Liver (tissue), 9 donors: Measurements from ENCODE around the gene CDC5L. TPM values are rescaled to one million over a fixed set of nuclear protein-coding genes. Genes with fewer than 3 reads are reported as not detected.

Source experiments
- DNase-seq: peaks from one replicate; pipeline ENCODE4 v3.0.0-alpha.2; 2017; ENCODE audit warnings: low spot score
- H3K27ac ChIP-seq, 2 donors: one replicate each; pipeline ENCODE4 v1.7.0; 2013; ENCODE audit warnings: inconsistent platforms in 2 of 2, low read length in 2 of 2, control low read depth in 1 of 2, low read depth in 1 of 2, mild to moderate bottlenecking in 1 of 2
- H3K27me3 ChIP-seq, 4 donors: one replicate each; pipeline versions ENCODE4 v1.6.1 to v1.7.0; 2013; ENCODE audit warnings: low read length in 3 of 4, inconsistent platforms in 1 of 4, mild to moderate bottlenecking in 1 of 4, moderate library complexity in 1 of 4; ENCODE audit not compliant: control insufficient read depth in 4 of 4, insufficient read depth in 4 of 4
- H3K36me3 ChIP-seq, 4 donors: one replicate each; pipeline versions ENCODE4 v1.6.1 to v1.7.0; 2013; ENCODE audit warnings: low read length in 3 of 4, mild to moderate bottlenecking in 3 of 4, low read depth in 1 of 4, moderate library complexity in 1 of 4; ENCODE audit not compliant: control insufficient read depth in 4 of 4, insufficient read depth in 3 of 4
- H3K4me1 ChIP-seq, 4 donors: one replicate each; pipeline versions ENCODE4 v1.6.1 to v1.7.0; 2013; ENCODE audit warnings: low read length in 3 of 4, mild to moderate bottlenecking in 3 of 4, moderate library complexity in 1 of 4; ENCODE audit not compliant: control insufficient read depth in 4 of 4, insufficient read depth in 4 of 4
- H3K4me3 ChIP-seq, 3 donors: one replicate each; pipeline versions ENCODE4 v1.6.1 to v1.7.0; 2013; ENCODE audit warnings: low read length in 3 of 3, control low read depth in 1 of 3, low read depth in 1 of 3, mild to moderate bottlenecking in 1 of 3
- H3K9ac ChIP-seq, 2 donors: one replicate each; pipeline ENCODE4 v1.7.0; 2013; ENCODE audit warnings: low read length in 2 of 2, mild to moderate bottlenecking in 2 of 2, moderate library complexity in 2 of 2, control low read depth in 1 of 2, low read depth in 1 of 2
- H3K9me3 ChIP-seq, 4 donors: one replicate each; pipeline versions ENCODE4 v1.6.1 to v1.7.0; 2013; ENCODE audit warnings: low read length in 3 of 4; ENCODE audit not compliant: control insufficient read depth in 4 of 4
- CTCF ChIP-seq: fragments of 150-350 bp; IDR thresholded peaks from 2 replicates; pipeline ENCODE4 v1.5.1; 2017; ENCODE audit warnings: improper control_type of control experiment, low read depth, low read length; ENCODE audit not compliant: missing input control
- EGR1 ChIP-seq, 2 donors: IDR thresholded peaks; 2 replicates each; pipeline ENCODE4 v1.6.1; 2016 to 2018; ENCODE audit warnings: antibody characterized with exemption in 2 of 2, low read depth in 2 of 2
- FOXA1 ChIP-seq: IDR thresholded peaks from 2 replicates; pipeline ENCODE4 v1.6.1; 2016; ENCODE audit warnings: antibody characterized with exemption
- FOXA2 ChIP-seq: IDR thresholded peaks from 2 replicates; pipeline ENCODE4 v1.6.1; 2016; ENCODE audit warnings: antibody characterized with exemption
- GABPA ChIP-seq, 2 donors: IDR thresholded peaks in 1 of 2; conservative IDR thresholded peaks in 1 of 2; 2 replicates each; pipeline ENCODE4 v1.6.1; 2016; ENCODE audit warnings: antibody characterized with exemption in 2 of 2, mild to moderate bottlenecking in 1 of 2, moderate library complexity in 1 of 2
- HNF4A ChIP-seq, 2 donors: conservative IDR thresholded peaks; 2 replicates each; pipeline ENCODE4 v1.6.1; 2016; ENCODE audit warnings: antibody characterized with exemption in 2 of 2, mild to moderate bottlenecking in 2 of 2
- HNF4G ChIP-seq: IDR thresholded peaks from 2 replicates; pipeline ENCODE4 v1.6.1; 2016; ENCODE audit warnings: antibody characterized with exemption
- JUND ChIP-seq, 2 donors: IDR thresholded peaks; 2 replicates each; pipeline ENCODE4 v1.6.1; 2016; ENCODE audit warnings: antibody characterized with exemption in 2 of 2
- MAX ChIP-seq: IDR thresholded peaks from 2 replicates; pipeline ENCODE4 v1.6.1; 2016; ENCODE audit warnings: antibody characterized with exemption
- NR2F2 ChIP-seq: IDR thresholded peaks from 2 replicates; pipeline ENCODE4 v1.6.1; 2016; ENCODE audit warnings: antibody characterized with exemption
- RXRA ChIP-seq, 2 donors: IDR thresholded peaks; 2 replicates each; pipeline ENCODE4 v1.6.1; 2017 to 2018; ENCODE audit warnings: antibody characterized with exemption in 2 of 2, mild to moderate bottlenecking in 1 of 2
- SP1 ChIP-seq: IDR thresholded peaks from 2 replicates; pipeline ENCODE4 v1.6.1; 2018; ENCODE audit warnings: antibody characterized with exemption, mild to moderate bottlenecking
- TAF1 ChIP-seq: conservative IDR thresholded peaks from 2 replicates; pipeline ENCODE4 v1.6.1; 2016; ENCODE audit warnings: antibody characterized with exemption, mild to moderate bottlenecking
- YY1 ChIP-seq: IDR thresholded peaks from 2 replicates; pipeline ENCODE4 v1.6.1; 2016; ENCODE audit warnings: antibody characterized with exemption, mild to moderate bottlenecking
- WGBS: extraction: QIAGEN DNeasy Blood & Tissue Kit; methylation state at CpG from one replicate; pipeline ENCODE4 v1.1.7; 2013; 5-methylcytosine and 5-hydroxymethylcytosine counted together
- polyA plus RNA-seq, 2 donors: library from polyadenylated mRNA; stranded (reverse) in 1 of 2; unstranded in 1 of 2; fragments of 200-250 nt in 1 of 2; fragments of >200 nt in 1 of 2; fragmentation: Nextera tagmentation in 1 of 2; extraction: Ambion mirVana in 1 of 2; gene quantifications; one replicate each; pipeline versions ENCODE4 v1.2.1 to v1.2.3, GENCODE V29; 2013 to 2015
- total RNA-seq, 2 donors: library from RNA; depleted of rRNA; stranded (reverse); fragments of >200 nt; gene quantifications; one replicate each; pipeline ENCODE4 v1.2.3, GENCODE V29; 2014
- TF ChIP-seq, protein P1 (sequence below): IDR thresholded peaks from 2 replicates; pipeline ENCODE4 v1.6.1; 2016; ENCODE audit warnings: antibody characterized with exemption, mild to moderate bottlenecking
- TF ChIP-seq, protein P2 (sequence below): IDR thresholded peaks from 2 replicates; pipeline ENCODE4 v1.6.1; 2016; ENCODE audit warnings: antibody characterized with exemption
- TF ChIP-seq, protein P3 (sequence below): IDR thresholded peaks from 2 replicates; pipeline ENCODE4 v1.6.1; 2016; ENCODE audit warnings: antibody characterized with exemption
- donor health status: healthy.
- donor health status: healthy.
- donor health status: healthy.
- donor health status: healthy.
- donor health status: healthy.

The CDC5L gene
- total and polyA plus RNA-seq, 4 donors = 5.4 to 12.3 (median 11.0) TPM

- Histone ChIP-seq H3K9ac (peak overlapping the region in 1 of 2 donors; percentile 89), H3K27me3 (no peaks in the 10 kb centered on the region), H3K27ac (no peak overlapping the region), H3K36me3 (peaks cover 0 to 24% (median 19%) of the 10 kb centered on the region in 4 donors), H3K9me3 (no peaks in the 10 kb centered on the region), H3K4me1 (peaks cover 0 to 37% (median 30%) of the 10 kb centered on the region in 4 donors), H3K4me3 (peak overlapping the region in 2 of 3 donors; percentile 61 to 95)
- 64% methylated on average over 5 of the region's 5 CpGs for WGBS
- no peak for TF ChIP-seq TAF1
- no peak for TF ChIP-seq NR2F2
- TF ChIP-seq, protein P1, sequence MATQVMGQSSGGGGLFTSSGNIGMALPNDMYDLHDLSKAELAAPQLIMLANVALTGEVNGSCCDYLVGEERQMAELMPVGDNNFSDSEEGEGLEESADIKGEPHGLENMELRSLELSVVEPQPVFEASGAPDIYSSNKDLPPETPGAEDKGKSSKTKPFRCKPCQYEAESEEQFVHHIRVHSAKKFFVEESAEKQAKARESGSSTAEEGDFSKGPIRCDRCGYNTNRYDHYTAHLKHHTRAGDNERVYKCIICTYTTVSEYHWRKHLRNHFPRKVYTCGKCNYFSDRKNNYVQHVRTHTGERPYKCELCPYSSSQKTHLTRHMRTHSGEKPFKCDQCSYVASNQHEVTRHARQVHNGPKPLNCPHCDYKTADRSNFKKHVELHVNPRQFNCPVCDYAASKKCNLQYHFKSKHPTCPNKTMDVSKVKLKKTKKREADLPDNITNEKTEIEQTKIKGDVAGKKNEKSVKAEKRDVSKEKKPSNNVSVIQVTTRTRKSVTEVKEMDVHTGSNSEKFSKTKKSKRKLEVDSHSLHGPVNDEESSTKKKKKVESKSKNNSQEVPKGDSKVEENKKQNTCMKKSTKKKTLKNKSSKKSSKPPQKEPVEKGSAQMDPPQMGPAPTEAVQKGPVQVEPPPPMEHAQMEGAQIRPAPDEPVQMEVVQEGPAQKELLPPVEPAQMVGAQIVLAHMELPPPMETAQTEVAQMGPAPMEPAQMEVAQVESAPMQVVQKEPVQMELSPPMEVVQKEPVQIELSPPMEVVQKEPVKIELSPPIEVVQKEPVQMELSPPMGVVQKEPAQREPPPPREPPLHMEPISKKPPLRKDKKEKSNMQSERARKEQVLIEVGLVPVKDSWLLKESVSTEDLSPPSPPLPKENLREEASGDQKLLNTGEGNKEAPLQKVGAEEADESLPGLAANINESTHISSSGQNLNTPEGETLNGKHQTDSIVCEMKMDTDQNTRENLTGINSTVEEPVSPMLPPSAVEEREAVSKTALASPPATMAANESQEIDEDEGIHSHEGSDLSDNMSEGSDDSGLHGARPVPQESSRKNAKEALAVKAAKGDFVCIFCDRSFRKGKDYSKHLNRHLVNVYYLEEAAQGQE = no peak
- no peak for TF ChIP-seq JUND (IDR thresholded peaks at IDR 0.05)
- TF ChIP-seq, protein P2, sequence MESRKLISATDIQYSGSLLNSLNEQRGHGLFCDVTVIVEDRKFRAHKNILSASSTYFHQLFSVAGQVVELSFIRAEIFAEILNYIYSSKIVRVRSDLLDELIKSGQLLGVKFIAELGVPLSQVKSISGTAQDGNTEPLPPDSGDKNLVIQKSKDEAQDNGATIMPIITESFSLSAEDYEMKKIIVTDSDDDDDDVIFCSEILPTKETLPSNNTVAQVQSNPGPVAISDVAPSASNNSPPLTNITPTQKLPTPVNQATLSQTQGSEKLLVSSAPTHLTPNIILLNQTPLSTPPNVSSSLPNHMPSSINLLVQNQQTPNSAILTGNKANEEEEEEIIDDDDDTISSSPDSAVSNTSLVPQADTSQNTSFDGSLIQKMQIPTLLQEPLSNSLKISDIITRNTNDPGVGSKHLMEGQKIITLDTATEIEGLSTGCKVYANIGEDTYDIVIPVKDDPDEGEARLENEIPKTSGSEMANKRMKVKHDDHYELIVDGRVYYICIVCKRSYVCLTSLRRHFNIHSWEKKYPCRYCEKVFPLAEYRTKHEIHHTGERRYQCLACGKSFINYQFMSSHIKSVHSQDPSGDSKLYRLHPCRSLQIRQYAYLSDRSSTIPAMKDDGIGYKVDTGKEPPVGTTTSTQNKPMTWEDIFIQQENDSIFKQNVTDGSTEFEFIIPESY = no peak
- no peak for TF ChIP-seq HNF4G
- no peak for TF ChIP-seq EGR1 (IDR thresholded peaks at IDR 0.05; ENCODE audit: low read depth in 2 of 2)
- DNase-seq = no peak
Observed at GRCh38 chr6:44388887-44389286, 1.4 kb downstream of the CDC5L start.

DNA sequence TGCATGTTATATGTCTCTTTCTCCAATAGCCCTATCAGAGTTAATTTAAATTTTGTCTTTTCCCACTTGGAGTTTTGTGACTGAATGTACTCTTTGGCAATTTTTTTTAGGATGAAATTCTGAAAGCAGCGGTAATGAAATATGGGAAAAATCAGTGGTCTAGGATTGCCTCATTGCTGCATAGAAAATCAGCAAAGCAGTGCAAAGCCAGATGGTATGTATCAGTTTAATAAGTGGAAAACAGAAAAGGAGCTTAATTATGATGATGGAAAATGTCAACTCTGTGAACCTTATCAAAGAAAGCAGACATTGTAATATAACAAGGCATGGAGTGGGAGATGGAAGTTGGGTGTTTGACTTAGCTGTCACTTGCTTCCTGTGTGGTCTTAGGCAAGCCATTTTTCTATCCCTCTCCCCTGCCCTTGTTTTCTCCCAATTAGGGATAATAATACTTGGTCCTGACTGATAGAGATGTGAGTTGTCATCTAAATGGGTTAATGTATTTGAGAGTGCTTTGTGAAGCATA lies 2.7 kb downstream of the CDC5L start:
- 90% methylated on average over 1 of the region's 1 CpG for WGBS
- H3K9me3 ChIP-seq = no peaks in the 10 kb centered on the region
- TF ChIP-seq, protein P3, sequence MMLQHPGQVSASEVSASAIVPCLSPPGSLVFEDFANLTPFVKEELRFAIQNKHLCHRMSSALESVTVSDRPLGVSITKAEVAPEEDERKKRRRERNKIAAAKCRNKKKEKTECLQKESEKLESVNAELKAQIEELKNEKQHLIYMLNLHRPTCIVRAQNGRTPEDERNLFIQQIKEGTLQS = no peak
- TF ChIP-seq YY1 (no peak), HNF4A (conservative IDR thresholded peaks at IDR 0.05) (no peak), CTCF (no peak), SP1 (no peak), TAF1 (no peak), FOXA2 (no peak), RXRA (IDR thresholded peaks at IDR 0.05) (no peak), HNF4G (no peak), MAX (no peak), NR2F2 (no peak), FOXA1 (no peak), JUND (IDR thresholded peaks at IDR 0.05) (no peak), EGR1 (IDR thresholded peaks at IDR 0.05; ENCODE audit: low read depth in 2 of 2) (no peak), GABPA (IDR thresholded peaks at IDR 0.05 in 1 of 2, conservative IDR thresholded peaks at IDR 0.05 in 1 of 2) (no peak)
- TF ChIP-seq, protein P2 = no peak
- TF ChIP-seq, protein P1 = no peak
- H3K4me3 ChIP-seq = no peak overlapping the region
- no peak for DNase-seq
- H3K27ac ChIP-seq = no peak overlapping the region
- H3K36me3 ChIP-seq = peaks cover under 1 to 33% (median 30%) of the 10 kb centered on the region in 4 donors
- peaks cover 0 to 38% (median 30%) of the 10 kb centered on the region in 4 donors for H3K4me1 ChIP-seq
- H3K27me3 ChIP-seq = no peaks in the 10 kb centered on the region
- no peak overlapping the region for H3K9ac ChIP-seq
